ENCODE results near the gene TAF15. TPM values are rescaled to one million over a fixed set of nuclear protein-coding genes. Genes with fewer than 3 reads are reported as not detected.

Gene TAF15
- total RNA-seq, 4 donors from 2014 or later: 62.8 to 115 (median 88.4) TPM

DNA sequence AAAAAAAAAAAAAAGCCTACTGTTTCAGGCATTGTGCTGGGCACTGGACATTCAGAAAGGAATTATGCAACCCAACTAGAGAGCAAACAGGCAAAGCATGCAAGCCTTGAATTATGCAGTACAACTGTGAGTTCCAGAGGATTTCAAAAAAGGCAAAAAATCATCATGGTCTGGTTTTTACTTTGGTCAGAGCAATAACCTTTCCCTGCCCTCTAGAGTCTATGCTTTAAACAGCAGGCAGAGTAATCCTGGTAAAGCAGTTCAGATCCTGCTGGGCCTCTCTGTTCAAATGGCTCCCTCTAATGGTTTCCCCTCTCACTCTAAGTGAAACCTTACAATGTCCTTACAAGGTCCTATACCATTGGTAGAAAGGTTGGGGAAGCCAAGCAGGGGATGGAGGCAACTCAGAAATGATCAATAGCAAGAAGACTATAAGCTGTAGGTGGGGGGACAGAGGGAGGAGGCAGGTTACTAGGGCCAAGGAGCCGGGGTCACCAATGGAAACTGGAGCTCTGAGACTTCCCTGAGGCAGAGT, 4.6 kb upstream of the TAF15 start:
- TF ChIP-seq EP300 (IDR thresholded peaks at IDR 0.05) (peak in 1 of 2 donors; percentile 77), POLR2A (IDR thresholded peaks at IDR 0.05) (no peak)
- TF ChIP-seq, protein P1, sequence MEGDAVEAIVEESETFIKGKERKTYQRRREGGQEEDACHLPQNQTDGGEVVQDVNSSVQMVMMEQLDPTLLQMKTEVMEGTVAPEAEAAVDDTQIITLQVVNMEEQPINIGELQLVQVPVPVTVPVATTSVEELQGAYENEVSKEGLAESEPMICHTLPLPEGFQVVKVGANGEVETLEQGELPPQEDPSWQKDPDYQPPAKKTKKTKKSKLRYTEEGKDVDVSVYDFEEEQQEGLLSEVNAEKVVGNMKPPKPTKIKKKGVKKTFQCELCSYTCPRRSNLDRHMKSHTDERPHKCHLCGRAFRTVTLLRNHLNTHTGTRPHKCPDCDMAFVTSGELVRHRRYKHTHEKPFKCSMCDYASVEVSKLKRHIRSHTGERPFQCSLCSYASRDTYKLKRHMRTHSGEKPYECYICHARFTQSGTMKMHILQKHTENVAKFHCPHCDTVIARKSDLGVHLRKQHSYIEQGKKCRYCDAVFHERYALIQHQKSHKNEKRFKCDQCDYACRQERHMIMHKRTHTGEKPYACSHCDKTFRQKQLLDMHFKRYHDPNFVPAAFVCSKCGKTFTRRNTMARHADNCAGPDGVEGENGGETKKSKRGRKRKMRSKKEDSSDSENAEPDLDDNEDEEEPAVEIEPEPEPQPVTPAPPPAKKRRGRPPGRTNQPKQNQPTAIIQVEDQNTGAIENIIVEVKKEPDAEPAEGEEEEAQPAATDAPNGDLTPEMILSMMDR (IDR thresholded peaks at IDR 0.05): peak; percentile 75 to 97 (median 93)
- Histone ChIP-seq H3K4me1 (peaks cover 3 to 42% (median 19%) of the 10 kb centered on the region in 4 donors), H3K27ac (peak overlapping the region in 3 of 4 donors; percentile 15 to 81 (median 72)), H3K27me3 (no peaks in the 10 kb centered on the region), H3K4me3 (no peak overlapping the region), H3K9me3 (no peaks in the 10 kb centered on the region), H3K36me3 (no peaks in the 10 kb centered on the region)
- 0 to 33% methylated on average over 1 of the region's 1 CpG for WGBS, 2 donors
- peak in 1 of 2 donors; percentile 59 for DNase-seq (ENCODE audit: low spot score in 2 of 2)

DNA sequence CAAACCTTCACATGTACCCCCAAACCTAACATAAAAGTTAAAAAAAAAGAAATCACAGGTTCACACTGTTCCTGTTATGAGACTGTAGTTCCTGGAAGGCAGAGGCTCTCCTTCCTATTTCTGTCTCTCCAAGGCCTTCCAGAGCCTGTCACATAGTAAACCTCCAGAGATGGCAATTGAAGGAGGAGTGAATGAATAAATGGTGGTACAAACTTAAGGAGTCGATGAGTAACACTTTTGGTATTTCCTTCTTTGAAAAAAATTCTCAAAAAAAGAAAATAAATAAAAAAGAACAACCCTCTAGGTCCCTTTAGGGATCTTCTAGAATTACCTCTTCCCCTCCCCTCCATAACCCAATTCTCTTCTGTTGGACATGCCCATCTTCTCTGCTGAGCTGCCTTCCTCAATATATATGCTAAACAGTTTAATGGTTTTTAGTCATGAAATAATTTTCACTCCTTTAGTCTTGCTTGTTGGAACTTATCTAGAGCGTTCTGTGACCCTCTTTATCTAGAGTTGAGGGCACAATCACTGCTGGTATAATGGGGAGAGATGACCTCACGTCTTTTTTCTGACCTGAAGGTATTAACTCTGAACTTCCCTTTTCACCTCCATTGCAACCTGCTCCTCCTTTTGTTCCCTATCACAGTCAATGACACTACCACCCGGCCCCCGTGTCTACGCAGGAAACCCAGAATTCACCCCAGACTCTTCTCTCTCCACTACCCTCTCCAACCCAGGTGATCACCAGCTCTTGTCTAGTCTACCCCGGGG, 1.7 kb upstream of the TAF15 start:
- TF ChIP-seq POLR2A (IDR thresholded peaks at IDR 0.05) (no peak), EP300 (IDR thresholded peaks at IDR 0.05) (no peak)
- TF ChIP-seq, protein P1 (IDR thresholded peaks at IDR 0.05): no peak
- Histone ChIP-seq H3K9me3 (no peaks in the 10 kb centered on the region), H3K27ac (no peak overlapping the region), H3K36me3 (no peaks in the 10 kb centered on the region), H3K4me3 (no peak overlapping the region), H3K27me3 (no peaks in the 10 kb centered on the region), H3K4me1 (peaks cover 0 to 45% (median 33%) of the 10 kb centered on the region in 4 donors)
- 79 to 81% methylated on average over 7 of the region's 7 CpGs for WGBS, 2 donors
- DNase-seq (ENCODE audit: low spot score in 2 of 2): no peak

DNA sequence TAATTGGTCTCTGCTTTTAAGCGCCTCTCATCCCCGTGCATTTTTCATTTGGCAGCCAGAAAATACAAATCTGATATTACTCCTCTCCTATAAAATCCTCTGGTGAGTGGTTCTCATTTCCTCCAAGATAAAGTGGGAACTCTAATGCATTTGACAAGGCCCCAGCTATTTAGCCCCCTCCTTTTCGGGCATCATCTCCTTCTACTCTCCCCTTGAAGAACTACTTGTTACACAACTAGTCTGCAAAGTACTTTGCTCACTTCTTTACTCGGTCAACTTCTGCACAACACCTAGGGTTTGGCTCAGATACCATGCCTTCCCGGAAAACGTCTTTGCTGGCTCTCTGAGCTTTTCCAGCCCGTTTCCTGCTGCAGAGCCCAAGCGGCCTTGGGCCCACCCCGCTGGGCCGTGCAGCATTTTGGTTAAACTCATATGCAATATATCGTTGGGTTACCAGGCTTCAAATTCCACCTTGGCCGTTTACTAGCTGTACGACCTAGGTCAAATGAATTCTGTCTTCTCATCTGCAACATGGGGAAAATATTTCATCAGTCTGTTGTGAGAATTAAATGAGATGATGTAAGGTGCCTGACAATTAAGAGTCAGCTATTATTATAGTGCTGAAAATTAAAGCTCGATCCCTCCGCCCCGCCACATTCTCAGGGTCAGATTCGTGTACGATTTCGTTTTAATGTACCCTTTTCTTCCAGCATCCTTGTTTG, 883 bp upstream of the TAF15 start:
- Histone ChIP-seq H3K4me1 (peaks cover 0 to 52% (median 34%) of the 10 kb centered on the region in 4 donors), H3K27ac (peak overlapping the region; percentile 89 to 98 (median 94)), H3K4me3 (peak overlapping the region; percentile 81 to 98 (median 90)), H3K36me3 (no peaks in the 10 kb centered on the region), H3K9me3 (no peaks in the 10 kb centered on the region), H3K27me3 (no peaks in the 10 kb centered on the region)
- no peak for TF ChIP-seq EP300 (IDR thresholded peaks at IDR 0.05)
- no peak for TF ChIP-seq POLR2A (IDR thresholded peaks at IDR 0.05)
- TF ChIP-seq, protein P1 (IDR thresholded peaks at IDR 0.05): no peak
- DNase-seq (ENCODE audit: low spot score in 2 of 2): no peak
- 31 to 32% methylated on average over 19 of the region's 19 CpGs for WGBS, 2 donors

DNA sequence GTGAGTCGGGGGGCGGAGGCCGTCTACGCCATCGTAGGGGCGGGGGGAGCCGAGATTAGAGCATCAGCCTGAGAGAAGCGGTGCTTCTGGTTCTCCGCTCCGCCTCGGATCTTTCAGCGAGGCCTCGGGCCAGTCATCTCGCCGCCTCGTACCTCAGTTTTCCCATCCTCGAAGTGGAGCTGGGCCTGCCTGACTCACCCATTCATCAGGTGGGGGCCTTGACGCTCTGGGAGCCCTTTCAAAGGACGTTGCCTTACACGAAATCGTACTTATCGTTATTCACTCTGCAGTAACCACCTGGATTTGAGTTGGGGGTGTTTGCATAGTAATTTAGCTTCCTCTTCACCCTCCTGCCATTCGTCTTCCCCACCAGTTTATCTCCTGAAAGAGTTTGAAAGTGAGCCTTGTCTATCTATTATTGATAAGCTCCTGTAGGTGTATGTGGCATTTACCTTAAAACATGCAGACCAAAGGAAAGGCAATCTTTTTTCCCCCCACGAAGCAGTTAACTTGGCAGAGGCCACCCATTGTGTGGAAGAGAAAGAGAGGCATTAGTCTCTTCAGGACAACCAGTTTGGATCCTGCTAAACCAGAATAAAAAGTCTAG, 674 bp downstream of the TAF15 start:
- peak overlapping the region; percentile 81 to 98 (median 90) for H3K4me3 ChIP-seq
- H3K36me3 ChIP-seq: no peaks in the 10 kb centered on the region
- H3K9me3 ChIP-seq: no peaks in the 10 kb centered on the region
- peak overlapping the region; percentile 89 to 98 (median 94) for H3K27ac ChIP-seq
- H3K27me3 ChIP-seq: no peaks in the 10 kb centered on the region
- H3K4me1 ChIP-seq: peaks cover 0 to 57% (median 36%) of the 10 kb centered on the region in 4 donors
- DNase-seq (ENCODE audit: low spot score in 2 of 2): no peak
- TF ChIP-seq POLR2A (IDR thresholded peaks at IDR 0.05) (no peak), EP300 (IDR thresholded peaks at IDR 0.05) (no peak)
- TF ChIP-seq, protein P1 (IDR thresholded peaks at IDR 0.05): no peak
- WGBS, 2 donors: 0% methylated on average over 12 to 17 of the region's 24 CpGs

Data from tibial nerve (tissue), 4 donors.